Activated T-cell treated with anti-CD3 and anti-CD28 coated beads, Interleukin-2, amount 50 U/mL, for 1 hour (primary cell): Measurements from ENCODE around the gene CLCN6.
"Not testable (repeated sequence)": the region's sequence is repeated elsewhere in the genome, so short reads cannot be mapped to it uniquely, and the experiment has no call there.

Experiments
- DNase-seq: peaks from one replicate; pipeline ENCODE4 v3.0.0-alpha.2; 2020

The CLCN6 gene

DNA sequence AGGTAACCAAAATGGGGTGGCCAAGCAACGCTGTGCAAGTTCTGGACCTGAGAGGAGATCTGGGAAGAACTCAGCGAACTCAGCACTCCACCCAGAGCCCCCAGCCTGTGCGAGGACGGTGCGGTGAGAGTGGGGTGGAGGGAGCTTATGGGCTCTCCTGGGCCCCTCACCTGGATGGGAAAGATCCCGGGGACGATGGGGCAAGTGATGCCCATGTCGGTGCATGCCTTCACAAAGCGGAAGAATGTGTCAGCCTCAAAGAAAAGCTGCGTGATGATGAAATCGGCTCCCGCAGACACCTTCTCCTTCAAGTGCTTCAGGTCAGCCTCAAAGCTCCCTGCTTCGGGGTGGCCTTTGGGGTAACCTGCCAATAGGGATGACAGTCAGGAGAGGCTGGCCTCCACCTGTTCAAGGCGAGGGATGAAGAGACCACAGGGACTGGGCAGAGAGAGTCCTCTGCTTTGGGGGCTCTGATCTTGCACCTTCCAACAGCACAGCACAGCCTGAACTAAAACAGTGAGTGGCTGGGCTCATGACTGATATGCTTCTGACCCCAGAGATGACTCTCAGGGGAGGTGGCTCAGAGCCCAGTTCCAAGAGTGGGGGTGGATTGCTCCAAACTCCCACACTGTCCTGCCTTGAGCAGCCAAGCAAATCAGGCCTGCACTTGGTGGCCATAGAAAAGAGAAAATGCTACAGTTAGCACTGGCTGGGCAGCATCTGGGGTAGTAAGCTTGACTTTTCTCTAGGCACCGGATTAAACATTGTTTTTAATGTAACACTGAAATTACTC lies 9.8 kb upstream of the CLCN6 start:
- no peak for DNase-seq

GRCh38 chr1:11797525-11798216 lies 8.3 kb upstream of the CLCN6 start:
- DNase-seq = no peak

DNA sequence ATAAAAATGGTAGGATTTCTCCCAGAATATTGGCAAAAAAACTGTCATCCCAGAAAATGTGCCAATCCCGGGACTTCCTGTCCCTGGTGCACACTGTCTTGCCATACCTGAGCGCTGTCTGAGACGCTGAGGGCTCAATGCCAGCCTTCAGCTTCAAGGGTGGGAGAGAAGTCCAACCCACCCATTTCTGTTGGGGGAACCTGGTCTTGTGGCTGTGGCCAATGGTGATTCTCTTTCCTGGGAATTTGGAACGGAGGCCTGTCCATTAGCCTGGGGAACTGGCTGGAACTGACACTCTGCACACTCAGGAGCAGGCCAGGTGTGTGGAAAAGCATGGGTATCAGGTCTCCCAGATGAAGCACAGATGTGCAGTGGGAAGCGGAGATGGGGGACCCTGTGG lies 6.9 kb upstream of the CLCN6 start:
- DNase-seq = no peak

DNA sequence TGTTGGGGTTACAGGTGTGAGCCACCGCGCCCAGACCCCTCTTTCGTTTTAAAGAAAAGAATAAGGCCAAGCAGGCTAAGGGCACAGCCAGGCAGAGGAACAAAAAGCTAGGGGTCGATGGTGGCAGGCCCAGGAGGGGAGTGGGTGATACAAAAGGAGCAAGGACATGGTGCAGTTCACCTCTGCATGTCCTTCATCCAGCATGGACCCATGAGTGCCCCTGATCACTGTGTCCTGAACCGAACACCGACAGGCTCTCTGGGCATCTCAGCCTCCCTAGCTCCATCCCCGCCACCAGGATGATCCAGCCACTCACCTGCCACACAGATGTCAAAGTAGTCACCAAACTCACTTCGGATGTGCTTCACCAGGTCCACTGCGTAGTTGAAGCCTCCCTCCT lies 6.1 kb upstream of the CLCN6 start:
- DNase-seq = no peak

DNA sequence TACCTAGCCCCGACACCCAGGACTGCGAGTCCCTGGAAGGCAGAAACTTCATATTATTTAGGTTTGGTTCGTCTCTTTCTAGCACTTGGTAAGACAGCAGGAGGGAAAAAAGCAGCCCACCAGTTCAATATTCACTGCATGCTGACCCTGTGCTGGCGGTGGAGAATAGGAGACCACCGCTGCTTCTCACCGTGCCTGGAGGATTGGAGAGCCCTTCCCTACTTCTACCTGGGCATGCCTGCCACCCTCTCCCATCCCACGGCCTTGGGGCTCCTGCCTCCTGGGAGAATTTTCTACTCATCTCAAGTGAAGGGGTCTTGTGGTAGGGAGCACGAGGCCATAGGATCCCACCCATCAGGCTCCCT lies 5.6 kb upstream of the CLCN6 start:
- DNase-seq = no peak

GRCh38 chr1:11800756-11801433 lies 5.1 kb upstream of the CLCN6 start:
- no peak for DNase-seq

DNA sequence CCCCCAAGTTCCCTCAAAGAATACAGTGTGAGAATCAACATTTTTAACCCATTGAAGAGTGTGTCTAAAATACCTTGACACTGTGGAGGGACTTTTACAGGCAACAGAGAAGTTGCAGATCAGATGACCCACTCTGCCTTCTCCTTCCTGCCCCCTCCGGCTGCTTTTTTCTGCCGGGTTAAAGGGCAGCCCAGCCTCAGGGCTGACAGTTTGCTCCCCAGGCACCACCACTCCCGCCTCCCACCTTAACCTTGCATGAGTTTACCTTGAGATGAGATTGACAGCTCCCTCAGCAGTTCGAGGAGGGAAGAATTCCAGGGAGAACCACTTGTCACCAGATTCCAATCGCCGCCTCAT lies 3.4 kb upstream of the CLCN6 start:
- no peak for DNase-seq

DNA sequence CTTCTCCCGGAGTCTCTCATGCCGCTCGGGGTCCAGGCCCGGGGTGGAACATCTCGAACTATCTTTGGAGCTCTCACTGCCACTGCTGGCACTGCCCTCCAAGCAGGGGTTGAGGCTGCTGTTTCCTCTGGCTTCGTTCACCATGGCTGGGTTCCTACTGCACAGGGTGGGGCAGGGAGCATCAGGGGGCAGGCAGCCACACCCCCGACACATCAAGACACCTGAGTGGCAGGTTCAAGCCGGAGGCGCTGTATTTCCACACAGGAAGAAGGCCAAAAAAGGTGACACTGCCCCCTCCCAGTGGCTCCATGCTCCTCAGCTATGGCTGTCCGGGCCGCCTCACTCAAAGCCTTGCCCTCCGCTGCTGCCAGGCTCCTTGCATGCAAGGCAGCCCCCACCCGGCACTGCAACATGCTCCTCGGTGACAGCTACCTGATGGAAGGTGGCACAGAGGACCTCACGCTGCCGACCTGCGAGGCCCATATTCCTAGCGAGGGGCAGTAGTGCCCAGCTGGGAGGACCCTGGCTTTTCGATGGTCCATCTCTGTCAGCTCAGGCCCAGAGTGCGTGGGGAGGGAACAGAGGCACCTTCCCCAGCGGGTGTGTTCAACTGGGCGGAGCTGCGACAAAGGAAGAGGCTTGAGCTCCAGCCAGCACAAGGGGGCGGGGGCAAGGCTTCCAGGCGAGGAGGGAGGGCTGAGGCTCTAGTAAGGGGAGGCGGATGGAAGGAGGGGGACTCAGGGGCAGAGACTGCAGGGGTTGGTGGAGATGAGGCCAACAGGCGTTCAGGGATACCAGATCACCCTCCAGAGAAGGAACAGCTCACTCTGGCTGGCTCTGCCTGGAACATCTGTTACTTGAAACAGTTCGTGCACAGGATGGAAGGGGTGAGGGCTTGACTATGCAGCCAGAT lies 2.8 kb upstream of the CLCN6 start:
- peak; percentile 72 for DNase-seq

- DNase-seq = not testable (repeated sequence)
These were observed 1.9 kb upstream of the CLCN6 start for GRCh38 chr1:11803924-11804665.

DNA sequence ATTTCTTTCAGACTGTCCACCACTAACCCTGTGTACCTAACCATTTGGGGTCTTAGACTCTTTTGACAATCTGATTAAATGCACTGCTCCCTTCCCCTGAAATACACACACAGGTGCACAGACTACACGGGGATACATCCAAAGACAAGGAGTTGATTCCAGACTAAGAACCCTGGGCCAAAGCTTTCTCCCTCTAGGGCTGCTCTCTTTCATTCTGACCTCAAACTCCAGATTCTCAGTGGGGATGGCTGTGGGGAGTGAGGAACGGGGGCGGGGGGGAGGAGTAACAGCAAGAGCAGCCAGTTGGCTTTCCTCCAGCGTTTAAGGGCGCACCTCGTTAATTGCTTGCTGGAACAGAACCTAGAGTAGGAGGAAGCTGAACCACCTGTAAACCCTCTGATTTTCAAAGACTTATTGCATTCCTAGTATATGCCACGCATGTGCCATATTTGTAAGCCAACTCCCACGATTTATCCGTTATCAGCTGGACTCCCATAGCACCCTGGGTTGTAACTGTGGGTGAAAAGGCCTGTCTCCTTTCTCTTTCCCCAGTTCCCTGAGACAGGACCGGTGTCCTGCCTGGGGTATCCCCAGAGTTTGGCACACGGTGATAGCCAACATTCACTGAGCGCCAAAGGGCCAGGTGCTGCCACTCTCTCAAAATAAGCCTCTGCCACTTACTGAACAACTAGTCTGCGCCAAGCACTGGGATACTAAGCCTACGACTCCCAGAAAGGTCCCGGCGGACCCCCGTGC lies 1.1 kb upstream of the CLCN6 start:
- no peak for DNase-seq

DNA sequence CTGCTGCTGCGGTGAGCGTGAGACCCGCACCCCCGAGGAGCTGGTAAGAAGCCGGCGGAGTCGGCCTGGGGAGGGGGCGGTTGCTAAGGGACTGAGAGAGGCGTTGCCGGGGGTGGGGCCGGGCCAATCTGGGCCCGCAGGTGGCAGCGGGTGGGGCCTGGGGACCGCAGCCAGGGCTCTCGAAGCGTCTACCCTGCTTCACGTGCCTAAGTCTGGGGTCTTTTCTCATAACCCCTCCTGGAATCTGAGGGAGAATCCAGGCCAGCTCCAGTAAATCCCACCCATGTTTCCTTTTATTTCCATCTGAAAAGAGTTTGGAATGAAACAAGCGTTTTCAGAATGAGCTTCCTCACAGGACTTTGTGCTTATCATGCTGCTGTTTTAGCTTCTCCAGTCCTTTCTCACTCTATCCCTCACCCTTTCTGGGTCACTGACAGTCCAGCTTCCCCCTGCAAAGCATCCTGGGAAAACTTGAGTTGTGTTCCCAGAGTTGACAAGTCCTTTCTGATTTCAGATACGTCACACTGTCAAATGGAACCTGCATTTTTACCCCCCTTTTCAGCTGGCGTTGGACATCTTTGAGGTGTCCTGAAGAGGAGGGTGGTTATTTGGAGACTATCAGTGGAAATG lies 431 bp downstream of the CLCN6 start:
- no peak for DNase-seq

- DNase-seq = no peak
These were observed 1.1 kb downstream of the CLCN6 start for GRCh38 chr1:11807133-11807532.

DNA sequence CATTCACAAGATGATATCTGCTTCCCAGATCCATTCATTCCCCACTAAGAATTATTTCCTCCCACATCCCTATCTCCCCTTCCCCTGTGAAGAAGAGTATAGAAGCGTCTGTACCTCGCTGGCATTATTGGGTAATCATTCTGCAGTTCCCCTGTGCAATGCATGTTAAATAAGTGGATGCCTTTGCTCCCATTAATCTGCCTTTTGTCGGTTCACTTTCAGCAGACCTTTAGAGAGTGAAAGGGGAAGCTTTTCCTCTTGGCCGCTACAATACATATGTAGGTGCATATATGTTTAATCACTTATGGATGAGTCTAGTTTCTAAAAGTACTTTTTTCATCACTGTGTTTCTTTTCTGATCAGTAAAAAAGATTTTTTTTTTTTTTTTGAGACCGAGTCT lies 7.0 kb downstream of the CLCN6 start:
- DNase-seq = no peak

- DNase-seq = no peak
These were observed 11.2 kb downstream of the CLCN6 start for GRCh38 chr1:11817192-11817591.

GRCh38 chr1:11822091-11822490 lies 16.1 kb downstream of the CLCN6 start:
- DNase-seq = no peak

- no peak for DNase-seq
These were observed 17.6 kb downstream of the CLCN6 start for GRCh38 chr1:11823366-11824137.

DNA sequence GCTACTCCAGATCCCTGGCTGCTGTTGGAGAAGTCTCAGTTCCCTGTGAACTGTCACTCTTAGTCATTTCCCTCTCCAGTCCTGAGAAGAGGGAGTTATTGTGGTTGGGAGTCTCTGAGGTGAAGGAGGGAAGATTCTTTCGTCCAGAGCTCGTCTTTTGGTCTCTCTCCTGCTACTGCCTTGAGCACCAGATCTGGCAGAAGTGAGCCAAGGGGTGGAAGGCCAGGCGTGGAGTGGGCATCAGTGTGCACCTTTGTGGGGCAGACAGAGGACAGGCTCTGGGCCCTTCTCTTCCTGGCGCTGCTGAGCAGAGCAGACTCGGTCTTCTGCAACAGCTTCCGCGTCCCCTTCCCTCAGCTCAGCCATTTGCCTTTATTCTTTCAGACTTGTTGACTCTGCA lies 19.1 kb downstream of the CLCN6 start:
- no peak for DNase-seq

- no peak for DNase-seq
These were observed 21.0 kb downstream of the CLCN6 start for GRCh38 chr1:11826946-11827345.

GRCh38 chr1:11828511-11828910 lies 22.5 kb downstream of the CLCN6 start:
- DNase-seq = no peak
